Rectal smooth muscle tissue (tissue), 1 donor: ENCODE results near the gene UGT2B7.

Source experiments
- H3K27ac ChIP-seq: one replicate; pipeline ENCODE4 v1.7.0; 2013; ENCODE audit warnings: low read depth, low read length, inconsistent platforms
- H3K27me3 ChIP-seq: one replicate; pipeline ENCODE4 v1.7.0; 2013; ENCODE audit warnings: low read length; ENCODE audit not compliant: control insufficient read depth, insufficient read depth
- H3K36me3 ChIP-seq: one replicate; pipeline ENCODE4 v1.7.0; 2013; ENCODE audit warnings: low read length; ENCODE audit not compliant: control insufficient read depth, insufficient read depth
- H3K4me1 ChIP-seq: one replicate; pipeline ENCODE4 v1.7.0; 2013; ENCODE audit warnings: low read length; ENCODE audit not compliant: control insufficient read depth, insufficient read depth
- H3K4me3 ChIP-seq: one replicate; pipeline ENCODE4 v1.7.0; 2013; ENCODE audit warnings: low read length
- H3K9ac ChIP-seq: one replicate; pipeline ENCODE4 v1.7.0; 2013; ENCODE audit warnings: low read length

The UGT2B7 gene

GRCh38 chr4:69060651-69061308 lies 35.5 kb upstream of the UGT2B7 start:
- no peak overlapping the region for H3K9ac ChIP-seq

DNA sequence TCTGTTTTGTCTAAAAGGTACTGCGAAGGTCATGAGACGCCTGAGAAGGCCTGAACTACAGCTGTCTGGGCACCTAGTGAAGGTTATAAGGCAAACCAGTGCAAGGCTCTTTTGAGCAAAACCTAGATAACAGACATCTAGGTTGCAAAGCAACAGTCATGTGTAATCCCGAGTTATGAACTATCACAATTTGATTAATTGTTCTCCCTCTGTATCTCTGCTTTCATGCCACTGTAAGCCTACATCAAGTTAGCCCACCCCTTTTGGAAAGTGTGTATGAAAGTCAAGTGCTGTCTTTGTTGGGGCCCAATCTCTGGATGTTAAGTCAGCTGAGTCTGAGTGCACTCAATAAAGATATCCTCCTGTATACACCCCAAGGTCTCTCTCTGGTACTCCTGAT lies 31.9 kb upstream of the UGT2B7 start:
- no peaks in the 10 kb centered on the region for H3K4me1 ChIP-seq
- H3K27ac ChIP-seq: no peak overlapping the region
- H3K36me3 ChIP-seq: no peaks in the 10 kb centered on the region
- no peak overlapping the region for H3K9ac ChIP-seq
- no peaks in the 10 kb centered on the region for H3K27me3 ChIP-seq
- no peak overlapping the region for H3K4me3 ChIP-seq

More at GRCh38 chr4:69060651-69061308, 35.5 kb upstream of the UGT2B7 start:
- Histone ChIP-seq H3K4me3 (no peak overlapping the region), H3K27ac (no peak overlapping the region), H3K4me1 (no peaks in the 10 kb centered on the region), H3K36me3 (no peaks in the 10 kb centered on the region), H3K27me3 (no peaks in the 10 kb centered on the region)

GRCh38 chr4:69066945-69067344 lies 29.3 kb upstream of the UGT2B7 start:
- H3K27ac ChIP-seq: no peak overlapping the region
- no peaks in the 10 kb centered on the region for H3K27me3 ChIP-seq
- no peaks in the 10 kb centered on the region for H3K36me3 ChIP-seq
- H3K4me3 ChIP-seq: no peak overlapping the region
- H3K9ac ChIP-seq: no peak overlapping the region
- H3K4me1 ChIP-seq: no peaks in the 10 kb centered on the region

DNA sequence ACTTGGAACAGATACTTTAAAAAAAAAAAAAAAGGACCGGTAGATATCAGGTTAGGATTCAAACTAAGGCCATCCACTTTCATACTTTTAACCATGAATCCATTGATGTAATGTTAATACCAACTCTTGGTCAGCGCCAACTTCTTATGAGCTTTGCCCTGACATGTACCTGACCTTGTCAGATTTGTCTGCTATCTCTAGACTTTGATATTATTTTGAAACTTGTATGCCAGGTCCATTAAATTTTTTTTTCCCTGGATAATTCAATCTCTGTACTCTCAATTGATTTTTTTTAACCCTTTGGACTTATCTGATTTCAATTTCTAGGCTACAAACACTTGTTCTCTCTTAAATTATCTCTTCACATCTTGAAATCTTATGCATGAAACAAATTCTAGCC lies 27.2 kb upstream of the UGT2B7 start:
- Histone ChIP-seq H3K9ac (no peak overlapping the region), H3K4me3 (no peak overlapping the region), H3K36me3 (no peaks in the 10 kb centered on the region), H3K4me1 (no peaks in the 10 kb centered on the region), H3K27ac (no peak overlapping the region), H3K27me3 (no peaks in the 10 kb centered on the region)

DNA sequence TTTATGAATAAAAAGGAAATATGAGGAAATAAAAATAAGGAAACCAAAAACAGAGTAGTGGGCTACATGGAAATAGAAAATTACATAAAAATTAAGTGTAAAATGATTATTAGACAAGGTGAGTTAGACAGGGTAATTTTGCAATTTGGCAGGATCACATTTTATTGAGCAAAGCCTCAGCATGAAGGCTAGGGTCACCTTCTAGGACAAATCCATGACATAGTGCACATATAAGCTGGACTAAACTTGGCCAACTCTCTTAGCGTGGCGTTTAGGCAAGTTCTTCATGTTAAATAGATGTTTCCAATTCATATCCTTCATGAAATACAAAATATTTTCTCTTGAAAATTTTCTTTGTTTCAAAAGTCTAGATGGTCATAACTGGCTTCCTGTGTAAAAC lies 25.7 kb upstream of the UGT2B7 start:
- no peaks in the 10 kb centered on the region for H3K27me3 ChIP-seq
- no peak overlapping the region for H3K27ac ChIP-seq
- H3K9ac ChIP-seq: no peak overlapping the region
- no peaks in the 10 kb centered on the region for H3K4me1 ChIP-seq
- no peak overlapping the region for H3K4me3 ChIP-seq
- no peaks in the 10 kb centered on the region for H3K36me3 ChIP-seq

GRCh38 chr4:69071286-69071685 lies 25.0 kb upstream of the UGT2B7 start:
- H3K4me3 ChIP-seq: no peak overlapping the region
- no peaks in the 10 kb centered on the region for H3K4me1 ChIP-seq
- H3K27me3 ChIP-seq: no peaks in the 10 kb centered on the region
- no peak overlapping the region for H3K27ac ChIP-seq
- no peak overlapping the region for H3K9ac ChIP-seq
- no peaks in the 10 kb centered on the region for H3K36me3 ChIP-seq

DNA sequence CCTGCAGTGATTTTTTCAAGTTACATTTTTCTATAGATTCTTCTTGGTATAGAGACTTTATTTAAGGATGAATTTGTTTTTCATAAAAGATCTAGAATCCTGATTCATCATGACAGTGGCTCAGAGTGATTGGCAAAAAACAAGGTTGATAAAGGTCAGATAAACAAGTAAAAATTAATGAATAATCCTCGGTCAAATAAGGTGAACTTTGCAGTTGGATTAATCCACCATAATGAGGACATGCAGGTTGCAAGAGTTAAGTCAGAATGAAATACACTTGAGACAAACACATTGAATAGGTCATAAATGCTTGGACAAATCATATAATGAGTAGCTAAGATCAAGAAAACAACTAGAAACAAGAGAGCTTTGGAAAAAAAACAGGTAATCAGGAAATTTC lies 22.9 kb upstream of the UGT2B7 start:
- no peaks in the 10 kb centered on the region for H3K27me3 ChIP-seq

GRCh38 chr4:69075061-69075792 lies 21.0 kb upstream of the UGT2B7 start:
- Histone ChIP-seq H3K4me1 (no peaks in the 10 kb centered on the region), H3K4me3 (no peak overlapping the region), H3K36me3 (no peaks in the 10 kb centered on the region), H3K27me3 (no peaks in the 10 kb centered on the region), H3K9ac (no peak overlapping the region), H3K27ac (no peak overlapping the region)

More for the DNA sequence above, 22.9 kb upstream of the UGT2B7 start:
- H3K27ac ChIP-seq: no peak overlapping the region
- H3K36me3 ChIP-seq: no peaks in the 10 kb centered on the region
- no peaks in the 10 kb centered on the region for H3K4me1 ChIP-seq
- H3K9ac ChIP-seq: no peak overlapping the region
- H3K4me3 ChIP-seq: no peak overlapping the region

- no peak overlapping the region for H3K4me3 ChIP-seq
- no peak overlapping the region for H3K27ac ChIP-seq
- no peak overlapping the region for H3K9ac ChIP-seq
- H3K4me1 ChIP-seq: no peaks in the 10 kb centered on the region
- H3K36me3 ChIP-seq: no peaks in the 10 kb centered on the region
- H3K27me3 ChIP-seq: no peaks in the 10 kb centered on the region
These were observed 17.4 kb upstream of the UGT2B7 start for GRCh38 chr4:69078852-69079251.

DNA sequence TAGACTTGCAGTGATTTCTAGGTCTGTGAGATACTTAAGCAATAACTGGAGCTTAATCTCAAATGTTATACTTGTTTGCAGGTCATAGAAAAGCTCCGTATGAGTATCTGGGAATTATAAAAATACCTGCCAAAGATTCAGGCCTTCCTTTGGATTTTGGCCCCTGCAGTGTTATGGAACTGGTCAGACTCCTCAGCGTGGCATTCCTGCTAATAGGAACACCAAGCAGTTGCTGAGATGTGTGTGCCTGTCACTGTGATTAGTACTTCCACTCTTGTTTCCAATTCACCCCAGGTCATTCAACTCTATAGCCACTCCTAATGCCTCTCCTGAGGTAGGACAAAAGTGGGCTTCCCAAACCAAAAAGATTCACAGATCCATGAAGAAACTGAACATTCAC lies 7.8 kb upstream of the UGT2B7 start:
- no peaks in the 10 kb centered on the region for H3K27me3 ChIP-seq
- H3K27ac ChIP-seq: no peak overlapping the region
- H3K9ac ChIP-seq: no peak overlapping the region
- no peaks in the 10 kb centered on the region for H3K36me3 ChIP-seq
- H3K4me3 ChIP-seq: no peak overlapping the region
- H3K4me1 ChIP-seq: no peaks in the 10 kb centered on the region

DNA sequence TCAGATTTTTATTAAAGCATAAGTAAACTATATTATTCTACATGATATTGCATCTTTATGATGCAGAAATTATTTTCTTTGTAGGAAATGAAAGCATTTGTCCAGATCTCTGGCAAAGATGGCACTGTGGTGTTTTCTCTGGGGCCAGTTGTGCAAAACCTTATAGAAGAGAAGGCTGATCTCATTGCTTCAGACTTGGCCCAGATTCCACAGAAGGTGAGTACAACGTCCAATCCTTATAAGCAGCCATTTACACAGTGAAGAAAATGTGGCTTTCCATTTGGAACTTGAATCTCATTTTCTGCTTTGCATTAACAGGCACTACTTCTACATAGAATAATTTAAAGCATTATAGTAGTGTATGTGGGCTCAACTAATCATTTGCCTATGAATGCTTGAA lies 6.9 kb upstream of the UGT2B7 start:
- Histone ChIP-seq H3K36me3 (no peaks in the 10 kb centered on the region), H3K27me3 (no peaks in the 10 kb centered on the region), H3K4me1 (no peaks in the 10 kb centered on the region), H3K9ac (no peak overlapping the region), H3K27ac (no peak overlapping the region), H3K4me3 (no peak overlapping the region)

DNA sequence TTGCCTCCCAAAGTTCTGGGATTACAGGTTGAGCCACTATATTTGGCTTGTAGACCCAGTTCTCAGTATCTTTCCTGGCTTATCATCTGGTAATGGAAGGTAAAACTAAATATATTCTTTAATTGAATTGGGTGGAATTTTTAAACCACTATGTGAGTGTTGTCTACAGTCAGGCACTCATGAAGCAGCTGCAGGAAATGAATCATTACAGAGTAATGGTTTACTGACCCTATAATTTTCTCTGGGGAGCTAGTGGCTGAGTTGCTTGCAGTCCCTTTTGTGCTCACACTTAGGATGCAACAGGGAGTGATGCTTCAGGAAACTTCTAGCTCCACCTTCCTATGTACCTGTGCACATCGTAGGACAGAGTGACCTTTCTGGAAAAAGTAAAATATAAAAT lies 4.1 kb upstream of the UGT2B7 start:
- no peaks in the 10 kb centered on the region for H3K36me3 ChIP-seq
- H3K4me3 ChIP-seq: no peak overlapping the region
- no peak overlapping the region for H3K9ac ChIP-seq
- H3K27me3 ChIP-seq: no peaks in the 10 kb centered on the region
- H3K27ac ChIP-seq: no peak overlapping the region
- H3K4me1 ChIP-seq: no peaks in the 10 kb centered on the region

DNA sequence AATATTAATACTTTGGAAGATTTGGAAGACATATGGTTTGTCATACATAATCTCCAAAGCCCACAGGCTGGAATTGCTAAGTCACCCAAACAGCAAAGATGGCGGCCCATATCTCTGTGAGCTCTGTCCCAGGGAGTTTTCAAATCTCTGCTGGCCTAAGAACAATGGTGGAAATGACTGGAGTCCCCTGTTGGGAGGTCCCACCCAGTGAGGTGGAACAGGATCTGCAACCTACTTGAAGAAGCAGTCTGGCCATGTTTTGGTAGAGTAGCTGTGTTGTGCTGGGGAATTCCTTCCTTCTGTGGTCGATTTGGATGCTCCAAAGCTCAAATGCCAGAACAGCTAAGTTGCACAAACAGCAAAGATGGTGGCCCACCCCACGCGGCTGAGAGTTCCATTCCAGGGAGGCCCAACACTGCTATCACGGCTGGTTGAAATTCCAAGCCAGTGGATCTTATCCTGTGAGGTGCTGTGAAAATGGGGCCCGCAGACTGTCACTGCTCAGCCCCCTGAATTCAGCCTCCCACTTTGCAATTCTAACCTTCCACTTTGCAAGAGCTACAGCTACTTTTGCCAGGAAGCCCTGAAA lies 3.2 kb upstream of the UGT2B7 start:
- H3K4me1 ChIP-seq: no peaks in the 10 kb centered on the region
- no peak overlapping the region for H3K27ac ChIP-seq
- H3K27me3 ChIP-seq: no peaks in the 10 kb centered on the region
- H3K36me3 ChIP-seq: no peaks in the 10 kb centered on the region
- no peak overlapping the region for H3K9ac ChIP-seq
- no peak overlapping the region for H3K4me3 ChIP-seq
